Measurements from ENCODE around the gene PTTG1IP.

PTTG1IP gene

GRCh38 chr21:44820851-44821250 lies 52.6 kb downstream of the PTTG1IP start:
- DNase-seq (ENCODE audit: low spot score): no peak

GRCh38 chr21:44819283-44820243 lies 53.9 kb downstream of the PTTG1IP start:
- DNase-seq (ENCODE audit: low spot score): no peak

- no peak for DNase-seq (ENCODE audit: low spot score)
These were observed 54.9 kb downstream of the PTTG1IP start for GRCh38 chr21:44818640-44819011.

GRCh38 chr21:44817914-44818639 lies 55.4 kb downstream of the PTTG1IP start, which contains the start of gene SUMO3:
SUMO3 (minus strand) TSS chr21:44818062; CDS start chr21:44817968, 94 bp downstream.
- DNase-seq (ENCODE audit: low spot score): peak; percentile 47

GRCh38 chr21:44817506-44817880 lies 56.0 kb downstream of the PTTG1IP start:
- DNase-seq (ENCODE audit: low spot score): peak; percentile 79

GRCh38 chr21:44816761-44817505 lies 56.6 kb downstream of the PTTG1IP start:
- no peak for DNase-seq (ENCODE audit: low spot score)

- DNase-seq (ENCODE audit: low spot score): peak; percentile 37
These were observed 57.5 kb downstream of the PTTG1IP start for GRCh38 chr21:44815852-44816628.

- no peak for DNase-seq (ENCODE audit: low spot score)
These were observed 58.3 kb downstream of the PTTG1IP start for GRCh38 chr21:44815225-44815624.

- DNase-seq (ENCODE audit: low spot score): no peak
These were observed 58.9 kb downstream of the PTTG1IP start for GRCh38 chr21:44814498-44815023.

GRCh38 chr21:44813727-44814126 lies 59.8 kb downstream of the PTTG1IP start:
- DNase-seq (ENCODE audit: low spot score): no peak

- DNase-seq (ENCODE audit: low spot score): no peak
These were observed 60.3 kb downstream of the PTTG1IP start for GRCh38 chr21:44813149-44813548.

GRCh38 chr21:44812640-44813039 lies 60.9 kb downstream of the PTTG1IP start:
- DNase-seq (ENCODE audit: low spot score): no peak

GRCh38 chr21:44810779-44811178 lies 62.7 kb downstream of the PTTG1IP start:
- no peak for DNase-seq (ENCODE audit: low spot score)

GRCh38 chr21:44805859-44806258 lies 67.6 kb downstream of the PTTG1IP start:
- no peak for DNase-seq (ENCODE audit: low spot score)

GRCh38 chr21:44805226-44805625 lies 68.3 kb downstream of the PTTG1IP start:
- no peak for DNase-seq (ENCODE audit: low spot score)

- DNase-seq (ENCODE audit: low spot score): no peak
These were observed 68.7 kb downstream of the PTTG1IP start for GRCh38 chr21:44804762-44805161.

- no peak for DNase-seq (ENCODE audit: low spot score)
These were observed 69.8 kb downstream of the PTTG1IP start for GRCh38 chr21:44803651-44804050.

- no peak for DNase-seq (ENCODE audit: low spot score)
These were observed 70.9 kb downstream of the PTTG1IP start for GRCh38 chr21:44802396-44803153.

- DNase-seq (ENCODE audit: low spot score): peak; percentile 69
These were observed 71.8 kb downstream of the PTTG1IP start, which contains the start of gene UBE2G2 for GRCh38 chr21:44801468-44802395. UBE2G2 (minus strand) TSS chr21:44801820; CDS start chr21:44801748, 72 bp downstream.

Measured in cerebellar cortex (tissue), 1 donor.